SK-N-DZ (cell line): ENCODE results near the gene PRPF40B.

Experiments used
- DNase-seq: peaks from one replicate; pipeline ENCODE4 v3.0.0-alpha.2; 2015; ENCODE audit warnings: low spot score
- small RNA-seq, 2 experiments: library from RNA; depleted of rRNA; stranded (forward); fragments of <200 nt; gene quantifications; one replicate each; pipeline ENCODE3, GENCODE V24; 2014

PRPF40B gene

GRCh38 chr12:49683599-49684309 is 60.4 kb downstream of the PRPF40B start:
- DNase-seq, result no peak

DNA sequence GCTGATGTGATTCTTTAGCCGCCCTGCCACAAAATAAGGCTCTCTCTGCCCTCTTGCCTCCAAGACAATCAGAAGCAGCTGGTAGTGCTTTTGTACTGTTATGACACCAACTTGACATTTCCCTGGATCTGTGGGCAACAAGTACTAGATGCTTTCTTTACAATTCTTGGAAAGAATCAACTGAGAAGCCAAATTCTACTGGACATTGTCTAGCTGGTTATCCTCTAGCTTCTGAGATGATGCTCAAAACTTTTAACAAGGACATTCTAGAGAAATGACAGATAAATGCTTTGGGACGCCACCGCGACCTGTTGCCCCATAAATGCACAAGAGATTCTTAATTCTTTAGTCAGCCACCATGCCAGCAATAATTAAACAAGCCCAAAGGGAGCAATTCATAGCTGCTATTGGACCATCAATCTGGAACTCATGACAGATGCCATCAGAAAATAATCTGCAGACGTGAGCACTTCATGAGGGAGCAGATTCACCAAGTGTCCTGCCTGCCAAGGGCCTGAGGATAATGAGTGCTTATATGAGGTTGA is 61.0 kb downstream of the PRPF40B start:
- no peak for DNase-seq

GRCh38 chr12:49687941-49688340 is 64.6 kb downstream of the PRPF40B start:
- DNase-seq, result no peak

GRCh38 chr12:49689237-49689636 is 65.9 kb downstream of the PRPF40B start:
- no peak for DNase-seq

DNA sequence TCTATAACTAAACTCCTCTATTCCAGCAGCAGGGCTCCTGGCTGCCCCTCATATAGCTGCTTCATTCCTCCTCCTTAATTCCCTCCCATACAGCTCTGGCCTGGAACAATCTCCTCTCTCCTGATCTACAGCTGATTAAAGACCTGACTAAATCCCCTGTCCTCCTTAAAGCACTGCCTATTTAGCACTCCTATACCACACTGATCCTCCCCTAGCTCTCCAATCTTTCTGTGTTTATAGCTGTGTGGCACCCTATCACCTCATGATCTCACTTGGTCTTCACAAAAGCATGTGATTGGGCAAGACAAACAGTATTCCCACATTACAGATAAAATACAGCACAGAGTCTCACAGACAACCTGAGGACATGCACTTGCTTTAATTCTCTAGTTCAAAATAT is 66.4 kb downstream of the PRPF40B start:
- no peak for DNase-seq

DNA sequence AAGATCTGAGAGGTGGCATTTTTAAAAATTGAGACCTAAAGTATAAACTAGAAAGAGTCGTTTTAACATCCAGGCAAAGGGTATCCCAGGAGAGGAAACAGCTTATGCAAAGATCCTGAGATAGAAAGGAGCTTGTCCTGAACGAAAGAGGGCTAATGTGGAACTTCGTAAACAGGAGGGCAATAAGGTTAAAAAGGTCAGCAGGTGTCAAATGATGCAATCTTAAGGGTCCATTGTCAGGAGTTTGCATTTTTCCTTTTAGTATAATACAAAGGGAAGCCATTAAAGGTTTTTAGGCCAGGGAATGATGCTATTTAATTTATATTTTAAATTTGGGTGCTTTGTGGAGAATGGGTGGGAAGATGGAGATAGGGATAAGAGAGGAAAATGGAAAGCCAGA is 69.5 kb downstream of the PRPF40B start:
- DNase-seq, result no peak

- DNase-seq, result no peak
Measured at GRCh38 chr12:49693931-49694444, 70.6 kb downstream of the PRPF40B start.

Small RNA genes lying within 50 kb of the gene (small RNA-seq; reads per million reads assigned to genes)
- gene HIGD1AP9 (0 reads per million in 2 experiments), gene POLR2KP1 (0 reads per million in 2 experiments), gene RNU6-834P (0 reads per million in 2 experiments)
